Measurements from ENCODE around the gene DDT. TPM values are rescaled to one million over a fixed set of nuclear protein-coding genes. Genes with fewer than 3 reads are reported as not detected.
"Not testable (repeated sequence)": the region's sequence is repeated elsewhere in the genome, so short reads cannot be mapped to it uniquely, and the experiment has no call there.

DDT gene
- total RNA-seq, 1 donor from 2014 or later, result 34.5 TPM

- not testable (repeated sequence) for H3K9ac ChIP-seq; H3K27me3 ChIP-seq; H3K9me3 ChIP-seq (ENCODE audit: low read depth); H3K27me3 Mint-ChIP-seq (ENCODE audit: insufficient read depth, low read depth); DNase-seq (ENCODE audit: low spot score); H3F3A ChIP-seq (ENCODE audit: low read depth); H3K79me2 ChIP-seq (ENCODE audit: low read depth); H3K27ac ChIP-seq; H3K4me1 ChIP-seq; H3K4me2 ChIP-seq; H3K27ac Mint-ChIP-seq; H3K36me3 ChIP-seq; H3K4me3 Mint-ChIP-seq; H3K9me3 Mint-ChIP-seq; H4K20me1 ChIP-seq (ENCODE audit: low read depth); H3K4me3 ChIP-seq; H2AFZ ChIP-seq (replicated peaks); H3K36me3 Mint-ChIP-seq
- peaks cover 13% of the 10 kb centered on the region for H3K4me1 Mint-ChIP-seq
These were observed 22.9 kb downstream of the DDT start for GRCh38 chr22:23951383-23951782.

- not testable (repeated sequence) for H3F3A ChIP-seq (ENCODE audit: low read depth); H3K9me3 Mint-ChIP-seq; H3K4me2 ChIP-seq
These were observed 24.5 kb downstream of the DDT start for GRCh38 chr22:23949764-23950163.

GRCh38 chr22:23947391-23947790, 26.9 kb downstream of the DDT start:
- H3K27me3 ChIP-seq; H3F3A ChIP-seq (ENCODE audit: low read depth); H3K9me3 Mint-ChIP-seq; H3K4me1 ChIP-seq; H2AFZ ChIP-seq (replicated peaks); H3K36me3 ChIP-seq; H3K4me2 ChIP-seq; H3K9ac ChIP-seq; H3K79me2 ChIP-seq (ENCODE audit: low read depth); H3K27me3 Mint-ChIP-seq (ENCODE audit: insufficient read depth, low read depth); H3K27ac ChIP-seq; DNase-seq (ENCODE audit: low spot score); H3K4me3 Mint-ChIP-seq; H3K4me3 ChIP-seq; H3K27ac Mint-ChIP-seq; H3K4me1 Mint-ChIP-seq; H3K36me3 Mint-ChIP-seq; H3K9me3 ChIP-seq (ENCODE audit: low read depth); H4K20me1 ChIP-seq (ENCODE audit: low read depth): not testable (repeated sequence)

More at GRCh38 chr22:23949764-23950163, 24.5 kb downstream of the DDT start:
- not testable (repeated sequence) for H3K36me3 Mint-ChIP-seq; H3K9me3 ChIP-seq (ENCODE audit: low read depth); H2AFZ ChIP-seq (replicated peaks); H3K9ac ChIP-seq; H3K4me1 Mint-ChIP-seq; DNase-seq (ENCODE audit: low spot score); H3K27ac ChIP-seq; H4K20me1 ChIP-seq (ENCODE audit: low read depth); H3K36me3 ChIP-seq; H3K4me3 ChIP-seq; H3K27me3 Mint-ChIP-seq (ENCODE audit: insufficient read depth, low read depth); H3K27me3 ChIP-seq; H3K27ac Mint-ChIP-seq; H3K4me3 Mint-ChIP-seq; H3K79me2 ChIP-seq (ENCODE audit: low read depth); H3K4me1 ChIP-seq

GRCh38 chr22:23940166-23940565, 34.1 kb downstream of the DDT start:
- H3K27me3 ChIP-seq; DNase-seq (ENCODE audit: low spot score); H3K27me3 Mint-ChIP-seq (ENCODE audit: insufficient read depth, low read depth); H4K20me1 ChIP-seq (ENCODE audit: low read depth); H3K36me3 Mint-ChIP-seq; H3K9me3 Mint-ChIP-seq; H3K9ac ChIP-seq; H3K4me1 Mint-ChIP-seq; H3K36me3 ChIP-seq; H3F3A ChIP-seq (ENCODE audit: low read depth); H3K9me3 ChIP-seq (ENCODE audit: low read depth); H2AFZ ChIP-seq (replicated peaks); H3K27ac Mint-ChIP-seq; H3K27ac ChIP-seq; H3K4me2 ChIP-seq; H3K79me2 ChIP-seq (ENCODE audit: low read depth); H3K4me3 ChIP-seq; H3K4me3 Mint-ChIP-seq; H3K4me1 ChIP-seq: not testable (repeated sequence)

GRCh38 chr22:23939017-23939357, 35.3 kb downstream of the DDT start:
- Histone ChIP-seq H3K27me3 (no peaks in the 10 kb centered on the region), H3K4me3 (no peak overlapping the region), H3K79me2 (ENCODE audit: low read depth) (no peaks in the 10 kb centered on the region), H4K20me1 (ENCODE audit: low read depth) (no peaks in the 10 kb centered on the region), H3K4me2 (no peak overlapping the region), H3F3A (ENCODE audit: low read depth) (no peaks in the 10 kb centered on the region), H2AFZ (replicated peaks) (no peak overlapping the region), H3K27ac (no peak overlapping the region), H3K9ac (no peak overlapping the region), H3K9me3 (ENCODE audit: low read depth) (no peaks in the 10 kb centered on the region), H3K36me3 (no peaks in the 10 kb centered on the region), H3K4me1 (no peaks in the 10 kb centered on the region)
- Mint-ChIP-seq H3K27me3 (ENCODE audit: insufficient read depth, low read depth) (peaks cover 3% of the 10 kb centered on the region), H3K9me3 (no peaks in the 10 kb centered on the region), H3K4me3 (no peak overlapping the region), H3K36me3 (no peaks in the 10 kb centered on the region), H3K27ac (no peak overlapping the region), H3K4me1 (no peaks in the 10 kb centered on the region)
- TF ChIP-seq EZH2 (IDR thresholded peaks at IDR 0.05) (no peak), CTCF (IDR thresholded peaks at IDR 0.05) (no peak), EZH2phosphoT487 (IDR thresholded peaks at IDR 0.05) (no peak)
- DNase-seq (ENCODE audit: low spot score), result no peak

All from neural progenitor cell (in vitro differentiated cells).